K562 treated with DMSO at 1 percent for 48 hours (cell line): Measurements from ENCODE around the gene GPX7. TPM values are rescaled to one million over a fixed set of nuclear protein-coding genes. Genes with fewer than 3 reads are reported as not detected.

Source experiments
- total RNA-seq: library from RNA; unstranded; fragments of 300-600 nt; gene quantifications from 2 replicates; pipeline ENCODE4 v1.2.3, GENCODE V29; 2022; ENCODE audit warnings: low replicate concordance; ENCODE audit errors: extremely low read depth

Gene GPX7
- total RNA-seq = not detected in 2 replicates

DNA sequence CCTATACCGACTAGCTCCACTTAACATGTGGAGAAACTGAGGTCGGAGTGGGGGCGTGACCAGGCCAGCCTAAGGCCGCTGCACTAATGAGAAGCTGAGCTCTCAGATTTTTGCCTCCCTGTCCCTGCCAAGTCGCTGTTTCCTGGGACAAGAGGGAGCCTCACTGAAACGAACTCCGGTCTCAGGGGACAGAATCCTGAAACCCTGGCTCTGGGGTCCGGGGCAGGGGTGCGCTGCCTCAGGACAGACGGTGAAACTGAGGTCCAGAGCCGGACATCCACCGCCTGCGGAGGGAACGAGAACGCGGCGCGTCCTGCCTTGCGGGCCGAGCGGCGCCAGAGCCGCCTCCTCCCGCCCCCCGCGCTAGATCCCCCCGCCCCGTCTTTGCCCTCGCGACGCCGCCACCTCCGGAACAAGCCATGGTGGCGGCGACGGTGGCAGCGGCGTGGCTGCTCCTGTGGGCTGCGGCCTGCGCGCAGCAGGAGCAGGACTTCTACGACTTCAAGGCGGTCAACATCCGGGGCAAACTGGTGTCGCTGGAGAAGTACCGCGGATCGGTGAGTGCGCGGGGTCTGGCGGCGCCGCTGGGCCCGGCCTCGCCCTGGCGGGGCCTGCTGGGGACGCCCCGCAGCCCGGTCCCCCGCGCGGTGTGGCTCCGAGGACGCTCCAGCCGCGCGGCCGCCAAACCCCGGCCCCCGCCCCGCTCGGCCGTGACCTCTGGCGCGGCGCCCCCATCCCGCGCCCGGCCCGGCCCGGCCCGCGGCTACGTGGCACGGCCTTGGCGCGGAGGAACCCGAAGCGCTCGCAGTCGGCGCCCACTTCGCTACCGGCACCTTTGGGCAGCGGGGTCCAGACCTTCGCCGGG, at the start of gene GPX7:
Gene GPX7, plus strand, starts transcription at position 381 of the 865 bp plus-strand sequence. Its CDS starts 39 bp downstream, at position 420.

DNA sequence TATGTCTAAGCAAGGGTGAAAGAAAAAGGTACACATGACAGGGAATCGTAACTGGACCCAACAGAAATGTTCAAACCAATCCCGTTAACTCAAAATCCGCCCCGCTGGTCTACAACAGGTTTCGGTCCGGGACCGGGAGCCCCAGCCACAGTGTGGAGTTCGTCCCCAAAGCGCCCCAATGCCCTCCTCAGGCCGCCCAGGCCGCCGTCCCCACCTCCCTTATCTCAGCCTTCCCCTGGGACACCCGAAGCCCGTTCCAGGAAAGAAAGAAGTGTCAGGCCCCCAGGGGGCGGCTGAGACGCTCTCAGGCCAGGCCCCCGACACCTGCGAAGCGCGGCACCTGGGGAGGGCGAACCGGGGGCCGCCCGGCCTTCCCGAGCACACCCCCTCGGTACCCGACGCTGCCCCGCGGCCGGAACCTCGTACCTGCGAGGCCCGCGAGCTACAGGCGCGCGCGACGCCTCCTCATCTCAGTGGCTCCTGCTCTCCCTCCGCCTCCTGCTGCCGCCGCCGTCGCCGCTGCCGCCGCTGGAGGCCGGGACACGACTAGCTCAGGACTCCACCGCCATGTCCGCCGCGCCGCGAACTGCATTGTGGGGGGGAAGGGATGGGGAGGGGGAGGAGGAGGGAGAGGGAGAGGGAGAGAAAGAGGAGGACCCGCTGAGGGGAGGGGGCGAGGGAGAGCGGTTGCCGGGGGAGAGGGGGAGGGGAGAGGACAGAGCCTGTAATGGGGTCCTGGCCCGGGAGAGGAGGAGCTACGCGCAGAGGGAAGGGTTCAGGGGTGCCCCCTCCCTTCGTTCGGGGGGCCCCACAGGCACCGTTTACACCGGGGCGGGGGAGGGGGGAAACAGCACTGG, 49.4 kb upstream of the GPX7 start, which contains the start of gene TUT4:
Gene TUT4, minus strand, starts transcription at position 588 of the 857 bp plus-strand sequence. CDS start 26,812 bp downstream, outside the sequence.

DNA sequence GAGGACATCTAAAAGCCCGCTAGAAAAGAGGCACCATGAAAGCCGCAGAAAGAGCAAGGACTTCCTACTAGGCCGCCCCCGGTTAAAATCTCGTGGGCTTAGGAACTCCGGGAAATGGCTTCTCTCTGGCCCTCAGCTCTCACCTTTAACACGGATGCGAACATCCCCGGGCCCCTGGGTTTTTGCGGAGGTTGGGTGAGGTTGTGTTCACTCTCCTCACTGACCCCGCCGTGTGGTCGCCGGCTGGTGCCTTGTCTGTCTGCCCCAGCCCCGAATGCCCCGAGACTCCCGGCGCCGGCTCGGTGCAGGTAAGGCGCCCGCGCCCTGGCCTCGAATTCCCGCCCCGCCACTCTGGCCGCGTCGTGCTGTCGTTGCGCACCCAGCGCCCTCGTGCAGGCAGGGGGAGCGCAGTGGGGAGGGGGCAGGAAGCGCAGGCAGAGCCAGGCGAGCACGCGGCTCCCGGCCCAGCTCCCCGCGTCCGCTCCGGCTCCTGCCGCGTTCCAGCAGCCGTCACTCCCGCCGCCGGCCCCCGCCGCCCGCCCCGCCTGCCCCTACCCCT, 30.6 kb downstream of the GPX7 start, which contains the start of gene SHISAL2A:
Gene SHISAL2A, plus strand, starts transcription at position 437 of the 559 bp plus-strand sequence. CDS start 326 bp downstream, outside the sequence.

Other genes starting within 250 kb of the GPX7 start
- not detected in 2 replicates for gene CC2D1B, start 236.2 kb upstream of the GPX7 start, total RNA-seq
- gene ORC1, start 197.9 kb upstream of the GPX7 start, total RNA-seq = not detected in 2 replicates
- gene PRPF38A, start 197.8 kb upstream of the GPX7 start, total RNA-seq = not detected in 2 replicates
- gene TUT4, start 49.3 kb upstream of the GPX7 start, total RNA-seq = not detected in 2 replicates
- not detected in 2 replicates for gene SHISAL2A, start 30.8 kb downstream of the GPX7 start, total RNA-seq
- not detected in 2 replicates for gene COA7, start 96.0 kb downstream of the GPX7 start, total RNA-seq
- gene ZYG11B, start 124.1 kb downstream of the GPX7 start, total RNA-seq = not detected in 2 replicates
- gene ZYG11A, start 240.4 kb downstream of the GPX7 start, total RNA-seq = not detected in 2 replicates